ENCODE measurements around the gene B3GNT3. TPM values are rescaled to one million over a fixed set of nuclear protein-coding genes. Genes with fewer than 3 reads are reported as not detected.

B3GNT3 gene
- total and polyA plus RNA-seq, 2 of the 13 experiments (the other 11 are each of a cell fraction or from before 2014, with no cell fraction given), result 0.86 to 4.0 TPM

DNA sequence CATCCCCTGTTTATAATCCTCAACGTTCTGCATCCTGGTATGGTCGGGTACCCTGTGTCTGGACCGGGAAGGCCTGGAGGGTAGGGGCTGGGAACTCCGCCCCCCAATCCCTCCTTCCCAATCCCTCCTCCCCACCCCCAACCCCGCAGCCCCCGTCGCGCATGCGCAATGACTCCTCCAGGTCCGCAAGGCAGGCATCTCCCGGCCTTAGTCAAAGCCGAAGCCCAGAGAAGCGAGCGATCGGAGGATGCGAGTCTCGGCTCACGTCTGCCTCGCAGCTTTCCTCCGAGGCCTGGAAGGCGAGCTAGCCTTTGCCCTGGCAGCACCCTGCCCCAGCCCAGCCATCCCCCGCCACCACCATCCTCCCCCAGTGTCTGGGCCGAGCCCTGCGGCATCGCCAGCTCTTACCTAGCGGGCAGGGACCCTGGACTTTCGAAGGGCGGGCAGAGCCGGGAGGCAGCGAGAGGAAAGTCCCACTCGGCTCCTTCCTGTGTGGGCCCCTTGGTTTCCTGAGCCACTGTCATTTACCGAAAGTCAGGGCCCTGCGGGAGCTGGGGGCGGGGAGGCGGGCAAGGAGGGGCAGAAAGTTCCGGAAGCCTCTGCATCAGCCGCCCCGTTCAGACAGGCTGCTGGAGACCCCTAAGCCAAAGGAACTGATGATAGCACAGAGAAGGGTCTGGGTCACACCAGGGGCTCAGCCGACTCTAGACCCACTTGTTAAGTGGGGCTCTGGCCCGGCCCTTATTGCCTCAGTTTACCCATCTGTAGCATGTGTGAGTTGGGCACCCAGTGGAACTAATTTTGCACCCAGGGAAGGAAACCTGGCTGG lies 52.8 kb downstream of the B3GNT3 start, which contains the start of gene JAK3 (continued):
- no peak for TF ChIP-seq SATB2 (CRISPR knock-in tag; IDR thresholded peaks at IDR 0.05)
- TF ChIP-seq, protein P1, sequence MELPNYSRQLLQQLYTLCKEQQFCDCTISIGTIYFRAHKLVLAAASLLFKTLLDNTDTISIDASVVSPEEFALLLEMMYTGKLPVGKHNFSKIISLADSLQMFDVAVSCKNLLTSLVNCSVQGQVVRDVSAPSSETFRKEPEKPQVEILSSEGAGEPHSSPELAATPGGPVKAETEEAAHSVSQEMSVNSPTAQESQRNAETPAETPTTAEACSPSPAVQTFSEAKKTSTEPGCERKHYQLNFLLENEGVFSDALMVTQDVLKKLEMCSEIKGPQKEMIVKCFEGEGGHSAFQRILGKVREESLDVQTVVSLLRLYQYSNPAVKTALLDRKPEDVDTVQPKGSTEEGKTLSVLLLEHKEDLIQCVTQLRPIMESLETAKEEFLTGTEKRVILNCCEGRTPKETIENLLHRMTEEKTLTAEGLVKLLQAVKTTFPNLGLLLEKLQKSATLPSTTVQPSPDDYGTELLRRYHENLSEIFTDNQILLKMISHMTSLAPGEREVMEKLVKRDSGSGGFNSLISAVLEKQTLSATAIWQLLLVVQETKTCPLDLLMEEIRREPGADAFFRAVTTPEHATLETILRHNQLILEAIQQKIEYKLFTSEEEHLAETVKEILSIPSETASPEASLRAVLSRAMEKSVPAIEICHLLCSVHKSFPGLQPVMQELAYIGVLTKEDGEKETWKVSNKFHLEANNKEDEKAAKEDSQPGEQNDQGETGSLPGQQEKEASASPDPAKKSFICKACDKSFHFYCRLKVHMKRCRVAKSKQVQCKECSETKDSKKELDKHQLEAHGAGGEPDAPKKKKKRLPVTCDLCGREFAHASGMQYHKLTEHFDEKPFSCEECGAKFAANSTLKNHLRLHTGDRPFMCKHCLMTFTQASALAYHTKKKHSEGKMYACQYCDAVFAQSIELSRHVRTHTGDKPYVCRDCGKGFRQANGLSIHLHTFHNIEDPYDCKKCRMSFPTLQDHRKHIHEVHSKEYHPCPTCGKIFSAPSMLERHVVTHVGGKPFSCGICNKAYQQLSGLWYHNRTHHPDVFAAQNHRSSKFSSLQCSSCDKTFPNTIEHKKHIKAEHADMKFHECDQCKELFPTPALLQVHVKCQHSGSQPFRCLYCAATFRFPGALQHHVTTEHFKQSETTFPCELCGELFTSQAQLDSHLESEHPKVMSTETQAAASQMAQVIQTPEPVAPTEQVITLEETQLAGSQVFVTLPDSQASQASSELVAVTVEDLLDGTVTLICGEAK (IDR thresholded peaks at IDR 0.05), result no peak
- TF ChIP-seq, protein P1 (CRISPR knock-in tag; IDR thresholded peaks at IDR 0.05), result no peak
- TF ChIP-seq, protein P2, sequence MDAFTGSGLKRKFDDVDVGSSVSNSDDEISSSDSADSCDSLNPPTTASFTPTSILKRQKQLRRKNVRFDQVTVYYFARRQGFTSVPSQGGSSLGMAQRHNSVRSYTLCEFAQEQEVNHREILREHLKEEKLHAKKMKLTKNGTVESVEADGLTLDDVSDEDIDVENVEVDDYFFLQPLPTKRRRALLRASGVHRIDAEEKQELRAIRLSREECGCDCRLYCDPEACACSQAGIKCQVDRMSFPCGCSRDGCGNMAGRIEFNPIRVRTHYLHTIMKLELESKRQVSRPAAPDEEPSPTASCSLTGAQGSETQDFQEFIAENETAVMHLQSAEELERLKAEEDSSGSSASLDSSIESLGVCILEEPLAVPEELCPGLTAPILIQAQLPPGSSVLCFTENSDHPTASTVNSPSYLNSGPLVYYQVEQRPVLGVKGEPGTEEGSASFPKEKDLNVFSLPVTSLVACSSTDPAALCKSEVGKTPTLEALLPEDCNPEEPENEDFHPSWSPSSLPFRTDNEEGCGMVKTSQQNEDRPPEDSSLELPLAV (CRISPR knock-in tag; conservative IDR thresholded peaks at IDR 0.05; ENCODE audit: low read depth), result no peak
- TF ChIP-seq, protein P3, sequence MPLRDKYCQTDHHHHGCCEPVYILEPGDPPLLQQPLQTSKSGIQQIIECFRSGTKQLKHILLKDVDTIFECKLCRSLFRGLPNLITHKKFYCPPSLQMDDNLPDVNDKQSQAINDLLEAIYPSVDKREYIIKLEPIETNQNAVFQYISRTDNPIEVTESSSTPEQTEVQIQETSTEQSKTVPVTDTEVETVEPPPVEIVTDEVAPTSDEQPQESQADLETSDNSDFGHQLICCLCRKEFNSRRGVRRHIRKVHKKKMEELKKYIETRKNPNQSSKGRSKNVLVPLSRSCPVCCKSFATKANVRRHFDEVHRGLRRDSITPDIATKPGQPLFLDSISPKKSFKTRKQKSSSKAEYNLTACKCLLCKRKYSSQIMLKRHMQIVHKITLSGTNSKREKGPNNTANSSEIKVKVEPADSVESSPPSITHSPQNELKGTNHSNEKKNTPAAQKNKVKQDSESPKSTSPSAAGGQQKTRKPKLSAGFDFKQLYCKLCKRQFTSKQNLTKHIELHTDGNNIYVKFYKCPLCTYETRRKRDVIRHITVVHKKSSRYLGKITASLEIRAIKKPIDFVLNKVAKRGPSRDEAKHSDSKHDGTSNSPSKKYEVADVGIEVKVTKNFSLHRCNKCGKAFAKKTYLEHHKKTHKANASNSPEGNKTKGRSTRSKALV (CRISPR knock-in tag; IDR thresholded peaks at IDR 0.05), result no peak
- no peak for TF ChIP-seq ZNF780A (CRISPR knock-in tag; IDR thresholded peaks at IDR 0.05)
- peak; percentile 22 to 79; a peak in 3 of 4 replicates for TF ChIP-seq POLR2A (IDR thresholded peaks at IDR 0.05; ENCODE audit: insufficient read depth in 1 of 2, low read depth in 2 of 2, low read length in 2 of 2)
- TF ChIP-seq, protein P4, sequence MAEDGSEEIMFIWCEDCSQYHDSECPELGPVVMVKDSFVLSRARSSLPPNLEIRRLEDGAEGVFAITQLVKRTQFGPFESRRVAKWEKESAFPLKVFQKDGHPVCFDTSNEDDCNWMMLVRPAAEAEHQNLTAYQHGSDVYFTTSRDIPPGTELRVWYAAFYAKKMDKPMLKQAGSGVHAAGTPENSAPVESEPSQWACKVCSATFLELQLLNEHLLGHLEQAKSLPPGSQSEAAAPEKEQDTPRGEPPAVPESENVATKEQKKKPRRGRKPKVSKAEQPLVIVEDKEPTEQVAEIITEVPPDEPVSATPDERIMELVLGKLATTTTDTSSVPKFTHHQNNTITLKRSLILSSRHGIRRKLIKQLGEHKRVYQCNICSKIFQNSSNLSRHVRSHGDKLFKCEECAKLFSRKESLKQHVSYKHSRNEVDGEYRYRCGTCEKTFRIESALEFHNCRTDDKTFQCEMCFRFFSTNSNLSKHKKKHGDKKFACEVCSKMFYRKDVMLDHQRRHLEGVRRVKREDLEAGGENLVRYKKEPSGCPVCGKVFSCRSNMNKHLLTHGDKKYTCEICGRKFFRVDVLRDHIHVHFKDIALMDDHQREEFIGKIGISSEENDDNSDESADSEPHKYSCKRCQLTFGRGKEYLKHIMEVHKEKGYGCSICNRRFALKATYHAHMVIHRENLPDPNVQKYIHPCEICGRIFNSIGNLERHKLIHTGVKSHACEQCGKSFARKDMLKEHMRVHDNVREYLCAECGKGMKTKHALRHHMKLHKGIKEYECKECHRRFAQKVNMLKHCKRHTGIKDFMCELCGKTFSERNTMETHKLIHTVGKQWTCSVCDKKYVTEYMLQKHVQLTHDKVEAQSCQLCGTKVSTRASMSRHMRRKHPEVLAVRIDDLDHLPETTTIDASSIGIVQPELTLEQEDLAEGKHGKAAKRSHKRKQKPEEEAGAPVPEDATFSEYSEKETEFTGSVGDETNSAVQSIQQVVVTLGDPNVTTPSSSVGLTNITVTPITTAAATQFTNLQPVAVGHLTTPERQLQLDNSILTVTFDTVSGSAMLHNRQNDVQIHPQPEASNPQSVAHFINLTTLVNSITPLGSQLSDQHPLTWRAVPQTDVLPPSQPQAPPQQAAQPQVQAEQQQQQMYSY (CRISPR knock-in tag; IDR thresholded peaks at IDR 0.05), result no peak
- TF ChIP-seq ZNF766 (CRISPR knock-in tag; IDR thresholded peaks at IDR 0.05; ENCODE audit: borderline replicate concordance), result no peak
- TF ChIP-seq TMF1 (CRISPR knock-in tag; IDR thresholded peaks at IDR 0.05; ENCODE audit: low read depth), result no peak
- TF ChIP-seq ZBTB3 (CRISPR knock-in tag; IDR thresholded peaks at IDR 0.05; ENCODE audit: borderline replicate concordance, low read depth), result 0 out of 2 replicates have a peak, but pooled peaks have one; percentile 44
- TF ChIP-seq ZFYVE20 (CRISPR knock-in tag; IDR thresholded peaks at IDR 0.05; ENCODE audit: borderline replicate concordance, low read depth), result no peak

Measured in HepG2 (cell line).